GM18867 (cell line): ENCODE results near the gene SNX22.

Experiments used
- ATAC-seq: cut with Tn5 transposase; IDR thresholded peaks from one replicate; pipeline ENCODE4 v1.9.1; 2021; ENCODE audit warnings: mild to moderate bottlenecking, moderate library complexity; ENCODE audit not compliant: unreplicated experiment

The SNX22 gene

DNA sequence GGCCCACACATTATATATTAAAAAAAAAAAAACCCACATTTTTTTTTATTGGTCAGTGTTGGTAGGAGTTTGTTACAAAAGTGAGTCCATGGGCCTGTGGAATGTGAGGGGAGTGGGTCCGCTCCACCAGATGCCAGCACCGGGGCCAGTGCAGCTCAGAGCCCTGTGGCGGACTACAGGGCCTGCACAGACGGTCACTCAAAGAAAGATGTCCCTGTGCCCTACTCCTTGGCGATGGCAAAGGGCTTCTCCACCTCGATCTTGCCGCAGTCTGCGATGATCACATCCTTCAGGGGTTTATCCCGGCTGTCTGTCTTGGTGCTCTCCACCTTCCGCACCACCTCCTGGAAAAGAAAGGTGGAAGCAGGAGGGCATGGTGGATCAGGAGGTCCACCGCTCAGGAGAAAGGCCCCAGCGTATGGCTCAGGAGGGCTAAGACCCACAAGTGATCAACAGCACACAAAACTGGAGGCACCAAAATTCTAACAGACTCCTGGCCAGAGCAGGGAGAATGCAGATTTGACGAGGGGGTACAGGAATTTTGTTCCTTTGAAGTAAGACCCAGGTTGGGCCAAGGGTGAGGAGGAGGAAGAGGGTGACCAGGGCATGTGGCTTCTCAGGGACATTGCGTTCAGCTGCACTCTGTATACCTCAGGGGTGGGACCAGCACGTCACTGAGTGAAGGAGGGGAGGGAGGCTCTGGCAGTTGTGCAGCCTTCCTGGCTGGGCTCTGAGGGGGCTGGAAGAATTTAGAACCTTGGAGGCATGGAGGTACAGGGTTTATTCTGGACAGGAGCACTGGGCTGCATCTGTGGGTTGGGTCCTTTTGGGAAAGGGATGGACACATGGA, 4.5 kb downstream of the SNX22 start:
- ATAC-seq: no peak

DNA sequence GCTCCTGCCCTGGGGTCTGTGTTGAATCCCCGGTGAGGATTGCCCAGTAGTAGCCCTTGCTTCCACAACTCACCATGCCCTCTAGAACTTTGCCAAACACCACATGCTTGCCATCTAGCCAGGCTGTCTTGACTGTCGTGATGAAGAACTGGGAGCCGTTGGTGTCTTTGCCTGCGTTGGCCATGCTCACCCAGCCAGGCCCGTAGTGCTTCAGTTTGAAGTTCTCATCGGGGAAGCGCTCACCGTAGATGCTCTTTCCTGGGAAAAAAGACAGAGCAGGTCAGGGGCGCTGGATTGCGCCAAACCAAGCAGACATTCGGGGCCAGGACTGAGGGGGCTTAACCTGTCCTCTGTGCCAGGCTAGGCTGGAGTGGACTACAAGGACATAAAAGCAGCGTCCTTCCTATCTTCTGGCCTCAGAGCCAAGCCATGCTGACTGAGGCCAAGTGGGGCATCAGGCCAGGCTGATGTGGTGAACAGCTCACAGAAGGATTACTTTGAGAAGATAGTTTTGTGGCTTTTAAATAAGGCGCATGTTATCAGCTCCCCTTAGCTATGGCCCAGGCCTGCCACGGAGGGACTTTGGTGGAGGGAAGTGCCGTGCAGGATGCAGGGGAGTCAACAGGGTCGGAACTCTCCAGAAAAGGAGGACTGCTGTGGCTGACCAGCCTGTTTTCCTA, 5.3 kb downstream of the SNX22 start:
- ATAC-seq: no peak

DNA sequence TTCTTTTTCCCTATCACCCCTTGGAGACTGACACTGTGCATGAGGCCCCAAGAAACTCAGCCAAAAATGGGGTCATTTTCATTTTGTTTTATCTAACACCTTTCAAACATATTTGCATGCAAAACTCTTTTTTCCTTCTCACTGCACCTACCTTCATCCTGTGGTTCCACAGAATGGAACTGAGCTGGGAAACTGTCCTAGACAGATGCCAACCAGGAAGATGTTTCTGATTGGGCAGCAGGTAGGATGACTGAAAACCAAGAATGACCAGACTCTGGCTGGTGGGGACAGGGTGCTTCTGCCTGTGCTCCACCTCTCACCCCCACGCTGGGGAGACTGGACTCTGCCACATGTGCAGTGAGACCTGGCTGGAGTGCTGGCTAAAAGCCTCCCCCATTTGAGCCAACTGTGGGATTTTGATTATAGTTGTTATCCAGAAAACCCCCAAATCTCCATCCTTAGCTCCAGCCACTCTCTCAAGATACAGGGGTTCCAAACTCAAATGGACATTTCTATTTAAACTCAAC, 6.1 kb downstream of the SNX22 start:
- no peak for ATAC-seq

DNA sequence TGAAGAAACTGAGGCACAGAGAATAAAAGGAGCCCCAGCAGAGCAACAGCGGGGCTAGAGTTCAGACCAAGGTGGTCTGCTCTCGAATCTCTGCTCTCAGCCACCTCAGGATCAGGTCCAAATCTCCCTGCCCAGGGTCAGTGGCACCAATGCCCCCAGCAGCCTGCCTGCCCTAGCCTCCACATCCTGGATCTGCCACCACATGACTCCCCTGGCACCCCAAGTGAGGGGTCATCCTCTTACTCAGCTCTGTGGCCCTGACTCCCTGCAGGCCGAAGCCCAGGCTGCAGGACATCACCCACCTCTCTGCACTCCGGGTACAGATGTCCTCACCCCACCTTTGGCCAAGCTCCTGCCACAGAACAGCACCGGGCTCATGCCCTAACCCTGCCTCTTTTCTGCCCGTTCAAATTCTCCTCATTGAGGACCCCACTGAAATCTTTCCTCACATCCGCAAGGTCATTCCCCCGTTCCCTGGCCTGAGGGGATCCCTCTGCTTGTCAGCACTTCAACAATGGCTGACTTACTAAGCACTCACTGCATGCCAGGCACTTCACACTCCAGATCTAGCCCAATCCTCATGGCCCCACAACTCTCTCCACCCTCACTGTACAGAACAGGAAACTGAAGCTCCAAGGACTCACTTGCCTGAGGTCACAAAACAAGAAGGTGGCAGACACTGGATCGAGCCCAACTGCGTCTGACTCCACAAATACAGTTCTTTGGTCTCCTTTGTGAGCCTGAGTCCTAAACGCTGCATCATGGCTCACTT, 7.0 kb downstream of the SNX22 start:
- ATAC-seq: no peak

DNA sequence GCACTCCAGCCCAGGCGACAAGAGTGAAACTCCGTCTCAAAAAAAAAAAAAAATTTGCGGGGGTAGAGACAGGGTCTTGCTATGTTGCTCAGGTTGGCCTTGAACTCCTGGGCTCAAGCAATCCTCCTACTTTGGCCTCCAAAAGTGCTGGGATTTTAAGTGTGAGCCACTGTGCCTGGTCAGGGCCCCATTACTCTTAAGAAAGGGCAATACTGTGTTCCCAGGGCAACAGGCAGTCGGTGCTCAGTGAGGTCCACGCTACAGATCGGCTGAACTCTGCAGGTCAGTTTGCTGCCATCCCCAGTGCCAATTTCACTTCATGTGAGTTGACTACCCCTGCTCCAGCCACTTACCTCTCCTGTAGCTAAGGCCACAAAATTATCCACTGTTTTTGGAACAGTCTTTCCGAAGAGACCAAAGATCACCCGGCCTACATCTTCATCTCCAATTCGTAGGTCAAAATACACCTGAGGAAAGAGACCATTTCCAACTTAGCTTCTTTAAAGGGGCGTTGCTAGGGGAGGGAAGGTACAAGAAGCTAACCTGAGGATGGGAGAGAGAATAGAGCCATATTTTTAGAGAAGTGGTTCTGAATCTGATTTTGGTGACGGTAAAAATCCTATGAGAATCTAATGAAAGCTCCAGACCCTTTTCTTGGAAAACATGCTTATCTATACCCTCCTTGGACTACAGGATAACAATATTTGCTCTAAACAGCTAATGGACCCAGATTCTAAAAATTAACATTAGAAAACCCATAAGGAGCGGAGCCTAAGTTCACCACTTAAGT, 10.4 kb downstream of the SNX22 start:
- ATAC-seq: no peak

DNA sequence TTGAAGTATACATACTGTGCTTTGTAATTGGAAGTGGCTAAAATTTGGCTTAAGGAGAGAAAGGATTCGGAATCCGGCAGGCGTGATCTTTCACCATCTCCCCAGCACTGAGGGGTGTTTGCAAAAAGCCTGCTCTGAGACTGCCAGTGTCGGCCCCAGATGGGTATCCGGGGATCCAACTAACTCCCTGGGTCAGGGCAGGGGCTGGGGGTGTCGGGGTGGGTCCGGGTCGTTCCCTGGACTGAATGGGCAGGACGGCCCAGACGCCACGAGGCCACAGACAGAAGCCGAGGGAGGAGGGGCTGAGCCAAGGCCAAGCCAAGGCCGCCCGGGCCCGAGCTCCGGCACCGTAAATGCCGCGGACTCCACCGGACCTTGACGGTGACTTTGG, 10.9 kb downstream of the SNX22 start:
- peak; percentile 24 for ATAC-seq

DNA sequence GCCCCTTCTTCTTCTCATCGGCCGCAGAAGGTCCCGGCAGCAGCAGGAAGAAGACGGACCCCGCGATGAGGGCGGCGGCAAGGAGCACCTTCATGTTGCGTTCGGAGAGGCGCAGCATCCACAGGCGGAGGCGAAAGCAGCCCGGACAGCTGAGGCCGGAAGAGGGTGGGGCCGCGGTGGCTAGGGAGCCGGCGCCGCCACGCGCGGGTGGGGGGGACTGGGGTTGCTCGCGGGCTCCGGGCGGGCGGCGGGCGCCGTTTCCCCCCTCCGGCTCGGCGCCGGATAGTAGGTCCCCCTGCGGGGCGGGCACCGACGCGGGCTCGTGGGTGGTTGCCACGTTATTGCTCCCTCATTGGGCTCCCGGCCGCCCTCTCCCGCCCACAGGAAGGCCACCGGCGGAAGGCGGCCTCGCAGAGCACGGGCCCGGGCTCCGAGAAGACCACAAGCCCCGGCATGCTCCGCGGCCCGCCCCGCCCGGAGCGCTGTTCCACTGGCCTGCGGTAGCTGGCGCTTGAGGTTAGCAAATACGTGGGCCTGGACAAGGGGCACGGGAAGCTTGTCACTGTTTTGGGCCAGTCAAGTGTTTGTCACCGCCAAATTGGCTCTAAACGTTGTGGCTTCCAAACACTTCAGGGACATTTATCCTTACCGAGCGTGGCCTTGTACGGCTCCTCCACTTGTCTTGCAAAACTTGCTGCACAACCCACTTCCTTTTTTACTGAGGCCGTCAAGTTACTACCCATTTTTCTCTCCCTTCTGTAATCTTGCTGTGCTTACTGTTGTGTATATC, 11.5 kb downstream of the SNX22 start, which contains the start of gene PPIB:
TSS of gene PPIB (minus strand) at position 154 of the 790 bp plus-strand sequence. CDS start at position 118, 36 bp downstream.
- peak; percentile 91 for ATAC-seq

DNA sequence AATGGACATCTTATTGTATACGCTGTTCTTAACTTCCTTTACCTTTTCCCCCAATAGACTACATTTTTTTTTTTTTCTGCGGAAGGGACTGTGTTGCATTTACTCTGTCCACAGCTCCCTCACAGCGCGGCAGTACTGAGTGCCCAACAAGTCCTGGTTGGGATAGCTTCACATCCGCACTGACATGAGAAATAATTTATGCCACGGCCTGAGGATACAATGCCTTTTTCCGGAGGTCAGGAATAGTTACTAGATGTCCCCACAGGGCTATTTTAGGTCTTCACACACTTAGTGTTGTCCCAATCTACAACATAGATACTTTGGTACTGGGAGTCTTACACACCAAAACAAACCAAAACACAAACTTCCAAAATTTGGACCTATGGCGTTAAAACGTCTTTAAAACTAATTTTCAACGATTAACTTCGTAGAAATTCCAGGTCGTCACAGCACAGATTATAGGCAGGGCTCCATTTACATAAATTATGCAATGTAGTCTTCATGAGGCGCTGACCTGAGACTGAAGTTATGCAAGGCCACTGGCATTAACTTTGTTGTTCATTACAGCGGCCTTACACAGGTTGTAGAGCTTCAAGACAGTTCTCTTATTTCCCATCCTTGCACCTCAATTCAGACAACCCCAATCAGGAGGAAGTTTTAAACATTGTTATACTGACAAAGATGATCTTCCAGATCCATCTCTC, 12.3 kb downstream of the SNX22 start:
- ATAC-seq: peak; percentile 4

DNA sequence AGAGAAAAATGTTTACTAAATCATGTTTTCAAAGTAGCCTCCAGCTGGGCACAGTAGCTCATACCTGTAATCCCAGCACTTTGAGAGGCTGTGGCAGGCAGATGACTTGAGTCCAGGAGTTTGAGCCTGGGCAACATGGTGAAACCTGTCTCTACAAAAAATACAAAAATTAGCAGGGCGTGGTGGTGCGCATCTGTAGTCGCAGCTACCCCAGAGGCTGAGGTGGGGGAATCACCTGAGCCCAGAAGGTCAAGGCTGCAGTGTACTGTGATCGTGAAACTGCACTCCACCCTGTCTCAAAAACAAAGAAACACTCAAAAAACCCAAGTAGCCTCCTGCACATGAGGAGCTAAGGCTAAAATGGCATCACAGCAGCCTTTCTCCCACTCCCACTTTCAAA, 12.9 kb downstream of the SNX22 start:
- no peak for ATAC-seq

DNA sequence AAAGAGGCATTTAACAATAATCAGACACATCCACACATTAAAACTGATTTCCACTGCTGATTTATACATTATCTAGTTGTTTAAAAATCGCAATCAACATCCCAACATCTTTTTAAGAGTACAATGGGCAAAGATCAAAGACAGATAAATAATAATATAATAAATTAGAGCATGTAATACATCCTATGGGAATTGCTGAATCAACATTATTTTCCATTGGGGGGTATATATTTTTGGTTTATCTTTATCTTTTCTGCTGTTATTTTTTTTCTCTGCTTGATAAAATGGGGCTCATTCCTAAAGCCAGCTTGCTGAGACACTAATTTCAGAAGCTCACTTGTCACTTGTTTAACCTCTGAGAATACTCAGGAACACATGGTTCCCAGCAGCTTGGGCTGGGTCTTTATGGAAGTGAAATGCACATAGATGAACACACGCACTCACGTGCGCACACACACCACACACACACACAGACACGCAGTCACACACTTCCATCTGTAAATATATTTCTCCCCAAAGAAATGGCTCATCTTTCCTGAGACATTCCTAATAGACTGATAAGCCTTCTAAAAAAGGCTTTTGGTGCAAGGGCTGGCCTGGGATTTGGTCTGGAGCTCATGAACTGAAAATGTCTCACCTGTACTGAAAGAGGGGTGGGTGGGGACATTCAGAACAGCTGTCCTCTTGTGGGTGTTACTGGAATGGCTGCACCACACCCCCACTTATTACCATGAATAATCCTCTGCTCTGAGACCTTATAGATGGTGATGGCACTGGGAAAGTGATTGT, 14.8 kb downstream of the SNX22 start:
- no peak for ATAC-seq

DNA sequence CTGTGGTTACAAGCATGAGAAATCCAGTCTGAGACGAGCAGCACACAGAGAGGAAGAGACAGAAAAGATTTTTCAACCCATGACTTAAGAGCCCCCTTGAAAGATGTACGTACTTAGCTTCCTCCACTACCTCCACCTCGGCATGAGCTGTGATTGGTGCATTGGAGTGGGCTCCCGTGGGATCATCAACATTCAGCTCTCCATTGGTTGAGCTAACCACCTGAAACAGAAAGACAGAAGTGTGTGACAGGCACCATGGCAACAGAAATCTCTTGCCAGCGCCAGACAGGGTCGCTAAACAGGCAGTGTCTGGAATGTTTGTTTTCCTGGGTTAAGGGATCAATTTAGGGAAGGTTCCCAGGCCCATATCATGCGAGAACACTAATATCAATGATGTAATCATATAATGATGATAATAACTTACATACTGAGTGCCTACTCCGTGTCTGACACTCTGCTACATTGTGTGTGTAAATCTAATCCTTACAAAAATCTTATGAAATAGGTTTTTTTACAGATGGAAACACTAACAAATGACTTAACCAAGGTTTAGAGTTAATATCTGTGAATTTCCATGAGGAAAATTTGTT, 28.8 kb downstream of the SNX22 start:
- no peak for ATAC-seq

DNA sequence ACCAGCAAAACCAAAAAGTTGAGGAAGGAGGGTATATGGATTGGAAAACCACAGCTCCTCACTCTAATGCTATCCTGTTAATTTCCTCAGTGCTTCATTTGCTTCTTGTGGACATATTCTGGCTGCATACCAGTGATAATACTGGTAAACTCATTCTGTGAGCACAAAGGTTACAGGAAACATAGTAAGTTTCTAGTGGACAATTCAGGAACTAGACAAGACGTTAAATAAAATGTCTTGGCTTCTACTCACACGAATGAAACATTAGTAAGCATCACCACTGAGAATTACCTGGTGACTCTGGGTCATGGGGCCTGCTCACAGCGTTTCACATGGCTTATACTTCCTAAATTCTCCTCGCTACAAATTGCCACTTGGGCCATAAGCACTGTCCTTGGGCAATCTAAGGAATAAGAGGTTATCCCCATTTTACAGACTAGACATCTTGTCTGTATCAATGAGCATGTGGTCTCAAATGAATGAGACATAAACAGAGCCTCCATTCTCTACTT, 31.4 kb downstream of the SNX22 start:
- no peak for ATAC-seq

DNA sequence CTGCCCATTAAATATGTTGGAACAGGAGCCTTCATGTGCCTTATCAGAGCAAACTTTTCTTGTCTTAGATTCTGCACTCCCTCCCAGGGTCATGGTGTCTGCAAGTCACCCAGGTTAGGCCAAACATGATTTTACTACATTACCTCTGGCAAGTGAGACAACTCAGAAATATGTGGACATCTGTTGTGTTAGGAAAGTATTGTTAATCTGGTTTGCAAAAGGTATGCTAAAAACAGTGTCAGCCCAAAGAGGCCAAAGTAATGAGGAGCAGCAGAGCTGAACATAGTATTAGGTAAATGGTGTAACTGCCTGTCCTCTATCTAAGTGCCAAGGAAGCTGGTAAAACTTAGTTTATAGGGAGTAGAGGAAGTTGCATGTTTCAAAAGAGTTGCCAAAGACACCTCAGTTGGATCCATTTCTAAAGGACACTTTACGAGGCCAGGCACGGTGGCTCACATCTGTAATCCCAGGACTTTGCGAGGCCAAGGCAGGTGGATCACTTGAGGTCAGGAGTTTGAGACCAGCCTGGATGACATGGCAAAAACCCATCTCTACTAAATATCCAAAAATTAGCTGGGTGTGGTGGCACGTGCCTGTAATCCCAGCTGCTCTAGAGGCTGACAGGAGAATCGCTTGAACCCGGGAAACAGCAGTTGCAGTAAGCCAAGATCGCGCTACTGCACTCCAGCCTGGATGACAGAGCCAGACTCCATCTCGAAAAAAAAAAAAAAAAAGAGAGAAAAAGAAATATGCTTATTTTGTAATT, 33.8 kb downstream of the SNX22 start:
- no peak for ATAC-seq

DNA sequence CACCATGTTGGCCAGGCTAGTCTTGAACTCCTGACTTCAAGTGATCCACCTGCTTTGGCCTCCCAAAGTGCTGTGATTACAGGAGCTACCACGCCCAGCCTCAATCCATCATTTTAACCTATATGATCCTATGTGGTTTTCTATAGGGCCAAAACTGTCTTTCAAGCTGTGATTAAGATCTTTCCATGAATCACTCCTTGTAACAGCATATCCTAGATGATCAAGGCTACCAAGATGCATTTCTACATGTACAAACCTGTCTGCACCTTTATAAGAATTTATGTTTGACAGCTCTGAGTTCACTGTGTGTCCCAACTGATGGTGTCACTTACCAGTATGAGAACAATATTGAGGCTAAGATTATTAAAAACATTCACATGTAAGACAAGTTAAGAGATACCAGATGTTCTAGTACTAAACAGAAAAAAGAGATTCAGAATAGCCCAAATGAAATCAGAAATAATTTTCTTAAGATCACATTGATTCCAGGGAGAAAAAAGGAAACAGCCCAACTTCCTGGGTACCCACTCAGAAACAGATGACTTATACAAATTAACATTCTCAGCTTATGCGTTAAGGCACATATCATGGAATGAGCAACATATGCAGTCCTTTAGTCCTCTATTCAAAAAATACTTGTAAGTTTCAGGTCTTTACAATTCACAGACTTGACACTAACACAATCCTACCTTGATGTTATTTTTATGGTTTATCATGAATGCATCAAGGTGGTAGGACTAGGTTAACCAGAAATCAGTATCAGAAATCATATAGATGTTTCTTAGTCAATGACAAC, 36.1 kb downstream of the SNX22 start:
- no peak for ATAC-seq

DNA sequence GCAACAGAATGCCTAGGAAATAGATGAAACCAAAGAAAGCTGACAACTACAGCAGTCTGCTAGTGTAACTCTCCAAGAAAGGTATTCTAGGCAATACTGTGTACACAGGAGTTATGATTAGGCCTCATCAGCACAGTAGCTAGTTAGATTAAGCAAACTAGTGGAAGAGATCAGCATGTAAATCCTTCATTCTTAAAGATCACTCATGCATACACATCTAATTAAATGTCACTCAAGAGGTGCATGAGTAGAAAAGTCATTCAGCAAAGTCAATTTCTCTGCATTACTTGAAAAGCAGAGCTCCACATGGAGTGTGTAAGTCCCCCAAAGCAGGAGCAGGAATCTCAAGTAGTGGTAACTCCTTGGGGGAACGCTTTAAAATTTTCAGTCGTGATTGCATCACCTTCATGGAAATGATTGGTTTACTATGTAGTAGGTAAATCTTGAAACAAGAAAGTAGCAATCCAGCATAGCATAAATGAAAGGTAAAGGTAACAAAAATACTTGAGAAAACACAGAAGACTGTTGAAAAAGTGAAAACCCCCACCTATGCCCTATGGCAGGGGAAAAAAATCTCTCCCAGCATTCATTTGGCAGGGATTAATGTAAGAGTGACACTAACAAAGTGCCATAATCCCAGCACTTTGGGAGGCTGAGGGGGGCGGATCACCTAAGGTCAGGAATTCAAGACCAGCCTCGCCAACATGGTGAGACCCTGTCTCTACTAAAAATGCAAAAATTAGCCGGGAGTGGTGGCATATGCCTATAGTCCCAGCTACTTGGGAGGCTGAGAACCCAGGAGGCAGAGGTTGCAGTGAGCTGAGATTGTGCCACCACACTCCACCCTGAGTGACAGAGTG, 40.7 kb downstream of the SNX22 start:
- no peak for ATAC-seq
